Measurements from ENCODE around the gene AGO4. TPM values are rescaled to one million over a fixed set of nuclear protein-coding genes. Genes with fewer than 3 reads are reported as not detected.
"Not testable (repeated sequence)": the region's sequence is repeated elsewhere in the genome, so short reads cannot be mapped to it uniquely, and the experiment has no call there.

The AGO4 gene
- total RNA-seq, 2 donors from 2014 or later, result 17.6 to 20.5 TPM

DNA sequence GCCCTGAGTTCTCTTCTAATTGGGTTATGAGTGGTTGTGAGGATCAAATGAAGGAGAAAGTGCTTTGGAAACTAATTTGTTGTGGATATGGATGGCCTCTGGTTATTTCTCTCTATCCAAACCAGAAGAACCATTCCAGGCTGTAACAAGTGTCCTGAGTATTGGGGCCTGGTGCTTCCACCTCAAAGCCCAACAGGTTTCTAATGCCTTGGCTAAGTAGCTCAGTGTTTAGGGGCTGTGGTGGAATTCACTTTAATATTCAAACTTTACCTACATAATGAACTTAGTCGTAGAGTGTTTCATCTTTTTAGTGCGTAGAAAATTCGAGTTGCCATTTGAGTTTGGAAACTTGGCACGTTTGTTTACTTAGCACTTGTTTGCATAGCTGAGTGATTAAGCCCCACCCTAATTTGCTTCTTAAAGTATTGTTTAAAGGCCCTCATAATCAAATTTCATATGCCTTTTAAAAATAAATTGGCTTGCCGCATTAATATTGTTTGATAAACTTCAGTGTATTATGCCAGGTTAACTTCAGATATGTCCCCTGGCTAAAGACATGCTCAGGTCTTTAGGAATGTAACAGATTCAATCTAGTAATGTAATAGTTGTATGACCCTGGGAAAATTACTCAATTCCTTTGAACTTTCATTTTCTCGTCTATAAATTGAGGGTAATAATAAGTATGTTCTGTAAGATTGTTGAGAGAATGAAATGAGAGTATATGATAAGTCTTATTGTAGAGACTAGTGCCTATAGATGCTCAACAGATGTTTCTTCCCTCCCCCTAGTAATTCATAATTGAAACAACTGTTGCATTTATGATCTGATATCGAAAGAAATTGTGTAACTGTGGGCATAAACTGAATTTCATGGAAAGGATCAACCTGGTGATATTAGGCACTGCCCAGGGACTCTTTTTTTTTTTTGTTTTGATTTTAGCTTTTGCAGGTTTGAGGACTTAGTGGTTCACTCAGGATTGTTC is 1.6 kb downstream of the AGO4 start:
- Histone ChIP-seq H3K4me3 (ENCODE audit: low read length) (peak overlapping the region; percentile 87), H3K9ac (ENCODE audit: extremely low read depth, low read length, poor library complexity, severe bottlenecking) (peak overlapping the region; percentile 61), H3K27ac (ENCODE audit: low read depth, low read length) (no peak overlapping the region), H3K27me3 (ENCODE audit: control insufficient read depth, insufficient read depth, low read length, poor library complexity, severe bottlenecking) (no peaks in the 10 kb centered on the region), H3K36me3 (ENCODE audit: control insufficient read depth, insufficient read depth, low read length) (no peaks in the 10 kb centered on the region), H3K4me1 (ENCODE audit: control insufficient read depth, insufficient read depth, low read length) (no peaks in the 10 kb centered on the region), H3K9me3 (ENCODE audit: control insufficient read depth, low read length) (no peaks in the 10 kb centered on the region)
- Mint-ChIP-seq H3K4me1 (peaks cover 16% of the 10 kb centered on the region), H3K4me3 (peak overlapping the region; percentile 83), H3K9me3 (no peaks in the 10 kb centered on the region), H3K36me3 (ENCODE audit: low read depth) (peaks cover 3% of the 10 kb centered on the region), H3K27me3 (ENCODE audit: insufficient read depth) (no peaks in the 10 kb centered on the region), H3K27ac (peak overlapping the region; percentile 81)
- 80 to 84% methylated on average over 3 to 7 of the region's 7 CpGs for WGBS, 2 experiments (ENCODE audit: insufficient coverage in 1 of 2, insufficient read length in 1 of 2)
- TF ChIP-seq, protein P1, sequence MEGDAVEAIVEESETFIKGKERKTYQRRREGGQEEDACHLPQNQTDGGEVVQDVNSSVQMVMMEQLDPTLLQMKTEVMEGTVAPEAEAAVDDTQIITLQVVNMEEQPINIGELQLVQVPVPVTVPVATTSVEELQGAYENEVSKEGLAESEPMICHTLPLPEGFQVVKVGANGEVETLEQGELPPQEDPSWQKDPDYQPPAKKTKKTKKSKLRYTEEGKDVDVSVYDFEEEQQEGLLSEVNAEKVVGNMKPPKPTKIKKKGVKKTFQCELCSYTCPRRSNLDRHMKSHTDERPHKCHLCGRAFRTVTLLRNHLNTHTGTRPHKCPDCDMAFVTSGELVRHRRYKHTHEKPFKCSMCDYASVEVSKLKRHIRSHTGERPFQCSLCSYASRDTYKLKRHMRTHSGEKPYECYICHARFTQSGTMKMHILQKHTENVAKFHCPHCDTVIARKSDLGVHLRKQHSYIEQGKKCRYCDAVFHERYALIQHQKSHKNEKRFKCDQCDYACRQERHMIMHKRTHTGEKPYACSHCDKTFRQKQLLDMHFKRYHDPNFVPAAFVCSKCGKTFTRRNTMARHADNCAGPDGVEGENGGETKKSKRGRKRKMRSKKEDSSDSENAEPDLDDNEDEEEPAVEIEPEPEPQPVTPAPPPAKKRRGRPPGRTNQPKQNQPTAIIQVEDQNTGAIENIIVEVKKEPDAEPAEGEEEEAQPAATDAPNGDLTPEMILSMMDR (conservative IDR thresholded peaks at IDR 0.05), result no peak
- DNase-seq, result no peak

GRCh38 chr1:35810096-35810881 is 2.5 kb downstream of the AGO4 start:
- TF ChIP-seq, protein P1 (conservative IDR thresholded peaks at IDR 0.05), result no peak
- WGBS, 2 experiments (ENCODE audit: insufficient coverage in 1 of 2, insufficient read length in 1 of 2), result 69 to 84% methylated on average over 1 to 2 of the region's 2 CpGs
- Mint-ChIP-seq H3K4me3 (peak overlapping the region; percentile 83), H3K27ac (no peak overlapping the region), H3K9me3 (no peaks in the 10 kb centered on the region), H3K36me3 (ENCODE audit: low read depth) (peaks cover 7% of the 10 kb centered on the region), H3K27me3 (ENCODE audit: insufficient read depth) (no peaks in the 10 kb centered on the region), H3K4me1 (peaks cover 16% of the 10 kb centered on the region)
- Histone ChIP-seq H3K9me3 (ENCODE audit: control insufficient read depth, low read length) (no peaks in the 10 kb centered on the region), H3K27me3 (ENCODE audit: control insufficient read depth, insufficient read depth, low read length, poor library complexity, severe bottlenecking) (no peaks in the 10 kb centered on the region), H3K36me3 (ENCODE audit: control insufficient read depth, insufficient read depth, low read length) (no peaks in the 10 kb centered on the region), H3K4me1 (ENCODE audit: control insufficient read depth, insufficient read depth, low read length) (no peaks in the 10 kb centered on the region), H3K4me3 (ENCODE audit: low read length) (peak overlapping the region; percentile 87), H3K9ac (ENCODE audit: extremely low read depth, low read length, poor library complexity, severe bottlenecking) (no peak overlapping the region), H3K27ac (ENCODE audit: low read depth, low read length) (no peak overlapping the region)
- no peak for DNase-seq

GRCh38 chr1:35812754-35813153 is 4.9 kb downstream of the AGO4 start:
- not testable (repeated sequence) for H3K27me3 Mint-ChIP-seq (ENCODE audit: insufficient read depth); H3K9me3 ChIP-seq (ENCODE audit: control insufficient read depth, low read length); H3K27ac Mint-ChIP-seq; H3K4me1 ChIP-seq (ENCODE audit: control insufficient read depth, insufficient read depth, low read length); H3K4me3 ChIP-seq (ENCODE audit: low read length); H3K4me3 Mint-ChIP-seq; H3K9me3 Mint-ChIP-seq; H3K9ac ChIP-seq (ENCODE audit: extremely low read depth, low read length, poor library complexity, severe bottlenecking); H3K27me3 ChIP-seq (ENCODE audit: control insufficient read depth, insufficient read depth, low read length, poor library complexity, severe bottlenecking); H3K36me3 ChIP-seq (ENCODE audit: control insufficient read depth, insufficient read depth, low read length); H3K27ac ChIP-seq (ENCODE audit: low read depth, low read length); H3K36me3 Mint-ChIP-seq (ENCODE audit: low read depth); DNase-seq
- WGBS, 2 experiments (ENCODE audit: insufficient coverage in 1 of 2, insufficient read length in 1 of 2), result 88 to 97% methylated on average over 5 of the region's 5 CpGs
- H3K4me1 Mint-ChIP-seq, result peaks cover 16% of the 10 kb centered on the region
